HUES6 (cell line): Measurements from ENCODE around the gene DNAJC11.
"Not testable (repeated sequence)": the region's sequence is repeated elsewhere in the genome, so short reads cannot be mapped to it uniquely, and the experiment has no call there.

Experiments
- H3K27ac ChIP-seq: 2 replicates; pipeline ENCODE4 v1.7.0; 2013; ENCODE audit warnings: low read depth, mild to moderate bottlenecking, low read length, inconsistent platforms
- H3K27me3 ChIP-seq: 2 replicates; pipeline ENCODE4 v1.6.1; 2013; ENCODE audit warnings: low read length; ENCODE audit not compliant: control insufficient read depth, insufficient read depth
- H3K36me3 ChIP-seq: 2 replicates; pipeline ENCODE4 v1.6.1; 2013; ENCODE audit warnings: low read length; ENCODE audit not compliant: control insufficient read depth, insufficient read depth
- H3K4me1 ChIP-seq: 2 replicates; pipeline ENCODE4 v1.6.1; 2013; ENCODE audit warnings: low read length; ENCODE audit not compliant: control insufficient read depth, insufficient read depth
- H3K4me3 ChIP-seq: 2 replicates; pipeline ENCODE4 v1.5.1; 2013; ENCODE audit warnings: low read depth, low read length
- H3K9ac ChIP-seq: one replicate; pipeline ENCODE4 v1.6.1; 2013; ENCODE audit warnings: mild to moderate bottlenecking, low read length
- H3K9me3 ChIP-seq: 2 replicates; pipeline ENCODE4 v1.6.1; 2013; ENCODE audit warnings: low read depth, low read length; ENCODE audit not compliant: control insufficient read depth, insufficient read depth

The DNAJC11 gene

DNA sequence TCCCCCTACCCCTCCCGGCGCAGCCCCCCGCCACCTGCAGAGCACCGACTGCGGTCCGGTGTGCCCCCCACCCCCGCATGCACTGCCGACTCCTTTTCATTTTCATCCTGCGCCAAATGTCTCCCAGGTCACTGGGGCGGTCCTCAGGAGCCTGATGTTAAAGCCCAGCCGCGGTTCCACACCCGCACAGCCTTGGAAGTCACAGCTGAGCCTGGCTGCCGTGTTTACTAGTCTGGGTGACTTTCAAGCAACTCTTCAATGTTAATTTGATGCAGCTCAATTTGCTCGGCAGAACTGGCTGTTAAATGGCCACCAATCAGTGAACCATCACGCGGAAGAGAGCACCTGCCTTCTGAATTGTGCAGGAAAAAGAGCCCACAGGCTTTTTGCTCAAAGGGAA lies 49.7 kb downstream of the DNAJC11 start:
- Histone ChIP-seq H3K4me1 (no peaks in the 10 kb centered on the region), H3K27me3 (no peaks in the 10 kb centered on the region), H3K9me3 (no peaks in the 10 kb centered on the region), H3K9ac (no peak overlapping the region), H3K27ac (no peak overlapping the region), H3K36me3 (peaks cover 54% of the 10 kb centered on the region), H3K4me3 (no peak overlapping the region)

GRCh38 chr1:6648556-6648955 lies 53.1 kb downstream of the DNAJC11 start:
- Histone ChIP-seq H3K4me1 (no peaks in the 10 kb centered on the region), H3K4me3 (no peak overlapping the region), H3K9ac (no peak overlapping the region), H3K27me3 (no peaks in the 10 kb centered on the region), H3K27ac (no peak overlapping the region), H3K9me3 (no peaks in the 10 kb centered on the region), H3K36me3 (peaks cover 69% of the 10 kb centered on the region)

DNA sequence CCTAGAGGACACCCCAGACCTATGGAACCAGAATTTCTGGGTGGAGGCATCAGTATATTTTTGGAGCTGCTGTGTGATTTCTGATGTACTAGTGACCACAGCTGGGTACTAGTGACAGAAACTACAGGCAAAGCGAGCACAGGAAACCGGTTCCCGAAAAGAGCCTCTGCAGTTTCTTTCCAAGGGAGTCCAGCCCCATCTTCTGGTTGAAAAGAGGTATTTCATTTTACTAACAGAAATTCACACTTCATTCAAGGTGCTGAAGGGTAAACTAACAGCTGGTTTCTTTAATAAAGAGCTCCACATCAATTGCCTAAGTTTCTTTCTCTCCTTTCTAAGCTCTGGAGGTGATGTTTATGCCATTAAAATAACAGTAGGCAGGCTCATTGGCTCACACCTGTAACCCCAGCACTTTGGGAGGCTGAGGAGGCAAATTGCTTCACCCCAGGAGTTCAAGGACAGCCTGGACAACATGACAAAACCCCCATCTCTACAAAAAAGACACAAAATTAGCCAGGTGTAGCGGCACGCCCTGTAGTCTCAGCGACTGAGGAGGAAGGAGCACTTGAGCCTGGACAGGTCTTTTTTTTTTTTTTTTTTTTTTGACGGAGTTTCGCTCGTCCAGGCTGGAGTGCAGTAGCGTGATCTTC lies 55.0 kb downstream of the DNAJC11 start:
- Histone ChIP-seq H3K9ac (no peak overlapping the region), H3K27me3 (no peaks in the 10 kb centered on the region), H3K4me3 (no peak overlapping the region), H3K9me3 (no peaks in the 10 kb centered on the region), H3K36me3 (peaks cover 67% of the 10 kb centered on the region), H3K4me1 (no peaks in the 10 kb centered on the region), H3K27ac (no peak overlapping the region)

DNA sequence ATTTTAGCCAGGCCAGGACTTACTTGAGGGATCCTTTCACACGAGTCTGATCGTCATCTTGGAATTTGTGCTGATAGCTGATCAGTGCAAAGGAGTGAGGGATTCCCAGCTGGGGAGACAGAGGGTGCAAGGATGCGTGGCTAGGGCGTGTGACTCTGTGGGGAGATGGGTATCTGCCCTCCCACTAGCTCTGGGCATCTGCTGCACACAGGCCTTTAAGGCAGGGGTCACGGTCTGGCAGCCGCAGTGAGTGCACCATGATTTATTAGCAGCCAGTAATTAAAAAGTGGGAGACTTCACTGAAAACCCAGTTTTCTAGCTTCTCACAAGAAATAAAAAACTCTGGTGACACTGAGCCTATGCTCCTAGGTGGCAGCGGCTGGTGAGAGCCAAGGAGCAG lies 56.6 kb downstream of the DNAJC11 start:
- Histone ChIP-seq H3K27ac (no peak overlapping the region), H3K36me3 (peaks cover 66% of the 10 kb centered on the region), H3K9me3 (no peaks in the 10 kb centered on the region), H3K27me3 (no peaks in the 10 kb centered on the region), H3K9ac (no peak overlapping the region), H3K4me1 (no peaks in the 10 kb centered on the region), H3K4me3 (no peak overlapping the region)

DNA sequence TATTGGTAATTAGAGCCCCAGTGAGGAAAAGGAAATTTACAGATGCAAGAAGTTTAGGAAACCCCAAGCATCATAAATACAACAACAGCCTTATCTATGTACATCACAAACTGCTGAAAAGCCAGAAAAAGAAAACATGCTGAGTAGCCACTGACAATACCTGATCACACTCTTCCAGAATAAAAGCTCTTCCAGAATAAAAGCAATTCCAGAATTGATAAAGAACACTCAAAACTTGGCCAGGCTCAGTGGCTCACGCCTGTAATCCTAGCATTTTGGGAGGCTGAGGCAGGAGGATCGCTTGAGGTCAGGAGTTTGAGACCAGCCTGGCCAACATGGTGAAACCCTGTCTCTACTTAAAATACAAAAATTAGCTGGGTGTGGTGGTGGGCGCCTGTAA lies 60.7 kb downstream of the DNAJC11 start:
- not testable (repeated sequence) for H3K27ac ChIP-seq, H3K9me3 ChIP-seq, H3K9ac ChIP-seq, H3K4me3 ChIP-seq, H3K27me3 ChIP-seq, H3K4me1 ChIP-seq
- H3K36me3 ChIP-seq, result peaks cover 90% of the 10 kb centered on the region

GRCh38 chr1:6638226-6638625 lies 63.4 kb downstream of the DNAJC11 start:
- Histone ChIP-seq H3K27me3 (no peaks in the 10 kb centered on the region), H3K9me3 (no peaks in the 10 kb centered on the region), H3K36me3 (peaks cover 93% of the 10 kb centered on the region), H3K4me1 (no peaks in the 10 kb centered on the region), H3K4me3 (no peak overlapping the region), H3K27ac (no peak overlapping the region), H3K9ac (no peak overlapping the region)

DNA sequence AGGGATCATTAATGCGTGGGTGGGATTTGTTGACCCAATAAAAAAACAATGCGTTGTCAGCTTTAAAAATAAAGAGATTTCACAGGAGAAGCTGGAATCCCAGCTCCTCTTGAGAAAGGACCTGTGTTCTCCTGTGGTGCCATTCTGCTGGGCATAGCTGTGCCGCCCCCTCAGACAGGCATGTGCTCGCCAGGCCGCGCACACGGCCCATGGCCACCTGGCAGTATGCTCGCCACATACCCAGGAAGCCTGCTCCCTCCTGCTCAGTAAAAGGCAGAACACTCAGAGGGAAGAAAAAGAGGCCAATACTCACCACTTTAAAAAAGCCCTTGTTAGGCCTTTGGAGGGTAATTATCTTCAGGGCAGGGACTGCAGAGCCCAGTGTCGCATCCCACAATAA lies 63.8 kb downstream of the DNAJC11 start:
- no peaks in the 10 kb centered on the region for H3K27me3 ChIP-seq
- H3K36me3 ChIP-seq, result peaks cover 95% of the 10 kb centered on the region
- H3K9ac ChIP-seq, result no peak overlapping the region
- no peak overlapping the region for H3K27ac ChIP-seq
- H3K4me1 ChIP-seq, result no peaks in the 10 kb centered on the region
- H3K9me3 ChIP-seq, result no peaks in the 10 kb centered on the region
- no peak overlapping the region for H3K4me3 ChIP-seq

GRCh38 chr1:6636778-6637177 lies 64.8 kb downstream of the DNAJC11 start:
- not testable (repeated sequence) for H3K9me3 ChIP-seq, H3K4me1 ChIP-seq, H3K27ac ChIP-seq, H3K27me3 ChIP-seq, H3K9ac ChIP-seq, H3K4me3 ChIP-seq
- peaks cover 92% of the 10 kb centered on the region for H3K36me3 ChIP-seq

GRCh38 chr1:6635910-6636760 lies 65.5 kb downstream of the DNAJC11 start:
- Histone ChIP-seq H3K9ac (no peak overlapping the region), H3K27ac (no peak overlapping the region), H3K4me1 (no peaks in the 10 kb centered on the region), H3K9me3 (no peaks in the 10 kb centered on the region), H3K36me3 (peaks cover 88% of the 10 kb centered on the region), H3K4me3 (no peak overlapping the region), H3K27me3 (no peaks in the 10 kb centered on the region)

- Histone ChIP-seq H3K4me1 (no peaks in the 10 kb centered on the region), H3K27ac (no peak overlapping the region), H3K9ac (no peak overlapping the region), H3K9me3 (no peaks in the 10 kb centered on the region), H3K27me3 (no peaks in the 10 kb centered on the region), H3K4me3 (no peak overlapping the region), H3K36me3 (peaks cover 81% of the 10 kb centered on the region)
Measured at GRCh38 chr1:6635161-6635909, 66.3 kb downstream of the DNAJC11 start.
